Spleen (tissue), 11 donors: ENCODE measurements around the gene HK3. TPM values are rescaled to one million over a fixed set of nuclear protein-coding genes. Genes with fewer than 3 reads are reported as not detected.

ENCODE experiments used
- DNase-seq: peaks from one replicate; pipeline ENCODE4 v3.0.0-alpha.2; 2020
- H3K27ac ChIP-seq, 8 donors: fragments of 200-600 bp; sonication (generic) in 7 of 8; 1 replicate in 4 of 8; 2 replicates in 4 of 8; pipeline versions ENCODE4 v1.5.0 to v1.8.0; 2016 to 2021; ENCODE audit warnings: inconsistent platforms in 4 of 8, mild to moderate bottlenecking in 4 of 8, moderate library complexity in 1 of 8
- H3K27me3 ChIP-seq, 7 donors: fragments of 200-600 bp; sonication (generic) in 6 of 7; replicated peaks in 1 of 7; 1 replicate in 4 of 7; 2 replicates in 3 of 7; pipeline versions ENCODE4 v1.5.0 to v1.8.0; 2016 to 2021; ENCODE audit warnings: inconsistent platforms in 3 of 7, mild to moderate bottlenecking in 1 of 7
- H3K36me3 ChIP-seq, 6 donors: fragments of 200-600 bp; sonication (generic) in 5 of 6; 1 replicate in 4 of 6; 2 replicates in 2 of 6; pipeline versions ENCODE4 v1.5.0 to v1.8.0; 2016 to 2021; ENCODE audit warnings: inconsistent platforms in 2 of 6
- H3K4me1 ChIP-seq, 6 donors: fragments of 200-600 bp; sonication (generic) in 5 of 6; 1 replicate in 3 of 6; 2 replicates in 3 of 6; pipeline versions ENCODE4 v1.5.0 to v1.8.0; 2016 to 2021; ENCODE audit warnings: inconsistent platforms in 3 of 6
- H3K4me3 ChIP-seq, 8 donors: fragments of 200-600 bp; sonication (generic) in 7 of 8; 1 replicate in 4 of 8; 2 replicates in 4 of 8; pipeline versions ENCODE4 v1.5.0 to v1.8.0; 2016 to 2021; ENCODE audit warnings: inconsistent platforms in 4 of 8, mild to moderate bottlenecking in 4 of 8, moderate library complexity in 2 of 8
- H3K9me3 ChIP-seq, 8 donors: fragments of 200-600 bp; sonication (generic) in 7 of 8; 1 replicate in 4 of 8; 2 replicates in 4 of 8; pipeline versions ENCODE4 v1.5.0 to v1.8.0; 2016 to 2021; ENCODE audit warnings: inconsistent platforms in 4 of 8
- CTCF ChIP-seq, 11 experiments: fragments of 200-600 bp in 7 of 11; fragments of 450-650 bp in 4 of 11; sonication (generic) in 4 of 11; IDR thresholded peaks in 8 of 11; conservative IDR thresholded peaks in 3 of 11; 1 replicate in 7 of 11; 2 replicates in 4 of 11; pipeline versions ENCODE4 v1.4.0 to v1.8.0; 2016 to 2021; ENCODE audit warnings: antibody characterized with exemption in 11 of 11, inconsistent platforms in 4 of 11, mild to moderate bottlenecking in 1 of 11
- POLR2A ChIP-seq, 3 donors: fragments of 450-650 bp; IDR thresholded peaks; one replicate each; pipeline ENCODE4 v1.5.1; 2017; ENCODE audit warnings: antibody characterized with exemption in 3 of 3, mild to moderate bottlenecking in 1 of 3
- POLR2AphosphoS5 ChIP-seq, 3 donors: sonication (generic); formaldehyde crosslinking; IDR thresholded peaks; one replicate each; pipeline ENCODE4 v1.5.1; 2017; ENCODE audit warnings: antibody characterized with exemption in 3 of 3
- WGBS, 5 donors: extraction: QIAGEN DNeasy Blood & Tissue Kit in 3 of 5; methylation state at CpG; one replicate each; pipeline versions ENCODE4 v1.1.5 to v1.1.7; 2013 to 2018; 5-methylcytosine and 5-hydroxymethylcytosine counted together
- intact Hi-C: fragments of 100-400 bp; cut with DNase I; formaldehyde crosslinking; loops from one replicate; pipeline ENCODE4 v1.15.0; 2023; ENCODE audit warnings: low total_unique reads
- polyA plus RNA-seq, 3 donors: library from polyadenylated mRNA; stranded (reverse); fragments of 200-250 nt; gene quantifications; one replicate each; pipeline ENCODE4 v1.2.1, GENCODE V29; 2013
- total RNA-seq, 7 donors: library from RNA; depleted of rRNA in 3 of 7; stranded (reverse); fragments of >200 nt in 3 of 7; fragmentation: NEBNext Ultra II Directional in 4 of 7; extraction: Animal tissue kit (Norgen Biotek cat#: 25700) in 4 of 7; gene quantifications; one replicate each; pipeline versions ENCODE4 v1.1.0 to v1.2.1, GENCODE V29; 2016 to 2021
- donor health status: healthy with polysubstance abuse.
- donor health status: DM: no; HTN: no; CAD: no; lungs with moderate emphysema.
- donor health status: DM: no; HTN: no; CAD: no.
- donor health status: Bipolar disorder and iron deficiency.
- donor health status: healthy.
- donor health status: DM: no; HTN: no; CAD: no.
- donor health status: DM: yes; HTN: yes; CAD: no.

HK3 gene
- total and polyA plus RNA-seq, 10 donors = 38.8 to 369 (median 168) TPM

- no peak overlapping the region for H3K27ac ChIP-seq
- TF ChIP-seq CTCF (IDR thresholded peaks at IDR 0.05 in 8 of 11, conservative IDR thresholded peaks at IDR 0.05 in 3 of 11) (no peak), POLR2AphosphoS5 (IDR thresholded peaks at IDR 0.05) (no peak), POLR2A (IDR thresholded peaks at IDR 0.05) (no peak)
- intact Hi-C loops = no loop called here
- no peaks in the 10 kb centered on the region for H3K36me3 ChIP-seq
- no peaks in the 10 kb centered on the region for H3K9me3 ChIP-seq
- no peaks in the 10 kb centered on the region for H3K4me1 ChIP-seq
- no peak for DNase-seq
- 56 to 92% (median 68%) methylated on average over 2 to 6 of the region's 6 CpGs for WGBS, 5 donors
- H3K27me3 ChIP-seq = peaks cover 0 to 100% (median 28%) of the 10 kb centered on the region in 7 donors
- H3K4me3 ChIP-seq = no peak overlapping the region
Observed at GRCh38 chr5:176845392-176845713, 53.8 kb downstream of the HK3 start.

- no peak overlapping the region for H3K27ac ChIP-seq
- intact Hi-C loops = no loop called here
- no peak overlapping the region for H3K4me3 ChIP-seq
- H3K9me3 ChIP-seq = no peaks in the 10 kb centered on the region
- no peak for DNase-seq
- 54 to 67% (median 62%) methylated on average over 17 to 21 of the region's 21 CpGs for WGBS, 5 donors
- no peaks in the 10 kb centered on the region for H3K4me1 ChIP-seq
- no peaks in the 10 kb centered on the region for H3K36me3 ChIP-seq
- peaks cover 0 to 100% (median 28%) of the 10 kb centered on the region in 7 donors for H3K27me3 ChIP-seq
- TF ChIP-seq POLR2A (IDR thresholded peaks at IDR 0.05) (no peak), CTCF (IDR thresholded peaks at IDR 0.05 in 8 of 11, conservative IDR thresholded peaks at IDR 0.05 in 3 of 11) (no peak), POLR2AphosphoS5 (IDR thresholded peaks at IDR 0.05) (no peak)
Observed at GRCh38 chr5:176844706-176845391, 54.3 kb downstream of the HK3 start.

GRCh38 chr5:176844281-176844680 lies 54.9 kb downstream of the HK3 start:
- Histone ChIP-seq H3K4me1 (no peaks in the 10 kb centered on the region), H3K27me3 (peaks cover 0 to 100% (median 28%) of the 10 kb centered on the region in 7 donors)
- intact Hi-C loops = no loop called here

More at GRCh38 chr5:176844281-176844680, 54.9 kb downstream of the HK3 start:
- H3K9me3 ChIP-seq = no peaks in the 10 kb centered on the region
- no peak overlapping the region for H3K4me3 ChIP-seq
- TF ChIP-seq POLR2A (IDR thresholded peaks at IDR 0.05) (no peak), CTCF (IDR thresholded peaks at IDR 0.05 in 8 of 11, conservative IDR thresholded peaks at IDR 0.05 in 3 of 11) (no peak), POLR2AphosphoS5 (IDR thresholded peaks at IDR 0.05) (no peak)
- DNase-seq = no peak
- 80 to 86% (median 84%) methylated on average over 9 to 10 of the region's 10 CpGs for WGBS, 5 donors
- no peak overlapping the region for H3K27ac ChIP-seq
- H3K36me3 ChIP-seq = no peaks in the 10 kb centered on the region
